Body of pancreas (tissue), 4 donors: ENCODE data around the gene KLHL12.

ENCODE experiments used
- POLR2A ChIP-seq, 3 donors: fragments of 450-650 bp; IDR thresholded peaks; one replicate each; pipeline ENCODE4 v1.6.1; 2016; ENCODE audit warnings: antibody characterized with exemption in 3 of 3, mild to moderate bottlenecking in 2 of 3
- TF ChIP-seq, protein P1 (sequence below), 7 experiments: fragments of 450-650 bp in 4 of 7; fragments of 200-600 bp in 3 of 7; sonication (generic) in 3 of 7; IDR thresholded peaks; one replicate each; pipeline ENCODE4 v1.5.1; 2016 to 2019; ENCODE audit warnings: antibody characterized with exemption in 7 of 7

DNA sequence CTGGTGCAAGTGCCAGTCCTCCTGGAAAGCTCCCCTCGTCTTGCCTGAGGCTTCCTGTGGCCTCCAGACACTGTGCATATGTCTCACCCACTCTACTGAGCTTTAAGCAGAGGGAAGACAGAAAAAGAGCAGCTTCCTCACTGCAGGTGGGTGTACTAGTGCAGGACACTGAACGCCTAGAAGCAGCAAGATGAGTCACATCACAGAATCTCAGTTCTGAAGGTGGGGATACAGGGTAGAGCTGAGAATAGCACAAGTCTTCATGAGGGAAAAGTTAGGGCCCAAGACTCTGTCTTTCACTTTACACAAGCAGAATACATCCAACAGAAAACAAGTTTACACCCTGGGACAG, 78.9 kb downstream of the KLHL12 start:
- TF ChIP-seq, protein P1, sequence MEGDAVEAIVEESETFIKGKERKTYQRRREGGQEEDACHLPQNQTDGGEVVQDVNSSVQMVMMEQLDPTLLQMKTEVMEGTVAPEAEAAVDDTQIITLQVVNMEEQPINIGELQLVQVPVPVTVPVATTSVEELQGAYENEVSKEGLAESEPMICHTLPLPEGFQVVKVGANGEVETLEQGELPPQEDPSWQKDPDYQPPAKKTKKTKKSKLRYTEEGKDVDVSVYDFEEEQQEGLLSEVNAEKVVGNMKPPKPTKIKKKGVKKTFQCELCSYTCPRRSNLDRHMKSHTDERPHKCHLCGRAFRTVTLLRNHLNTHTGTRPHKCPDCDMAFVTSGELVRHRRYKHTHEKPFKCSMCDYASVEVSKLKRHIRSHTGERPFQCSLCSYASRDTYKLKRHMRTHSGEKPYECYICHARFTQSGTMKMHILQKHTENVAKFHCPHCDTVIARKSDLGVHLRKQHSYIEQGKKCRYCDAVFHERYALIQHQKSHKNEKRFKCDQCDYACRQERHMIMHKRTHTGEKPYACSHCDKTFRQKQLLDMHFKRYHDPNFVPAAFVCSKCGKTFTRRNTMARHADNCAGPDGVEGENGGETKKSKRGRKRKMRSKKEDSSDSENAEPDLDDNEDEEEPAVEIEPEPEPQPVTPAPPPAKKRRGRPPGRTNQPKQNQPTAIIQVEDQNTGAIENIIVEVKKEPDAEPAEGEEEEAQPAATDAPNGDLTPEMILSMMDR (IDR thresholded peaks at IDR 0.05): no peak
- TF ChIP-seq POLR2A (IDR thresholded peaks at IDR 0.05): no peak
